ENCODE data around the gene VPS29. TPM values are rescaled to one million over a fixed set of nuclear protein-coding genes. Genes with fewer than 3 reads are reported as not detected.

The VPS29 gene
- polyA plus RNA-seq, 3 donors: 224 to 409 (median 342) TPM

- Mint-ChIP-seq H3K4me1 (peaks cover 32% of the 10 kb centered on the region), H3K9me3 (no peaks in the 10 kb centered on the region), H3K36me3 (peaks cover 40 to 78% of the 10 kb centered on the region in 2 donors), H3K27me3 (ENCODE audit: low read depth in 3 of 3) (no peaks in the 10 kb centered on the region), H3K4me3 (no peak overlapping the region), H3K27ac (peak overlapping the region in 1 of 7 donors; percentile 18)
- TF ChIP-seq CTCF (IDR thresholded peaks at IDR 0.05): no peak
- intact Hi-C loops (cut with micrococcal nuclease): no loop called here
- no peak overlapping the region for H2AFZ ChIP-seq (ENCODE audit: insufficient read depth, low read depth, low read length, poor library complexity, severe bottlenecking)
- no peak overlapping the region for H3K9ac ChIP-seq (ENCODE audit: insufficient read depth, low read length, poor library complexity, severe bottlenecking)
- DNase-seq: no peak
- H3K4me2 ChIP-seq (replicated peaks; ENCODE audit: extremely low read depth, low read length, poor library complexity, severe bottlenecking): no peak overlapping the region
- H3K27ac ChIP-seq (ENCODE audit: low read depth in 1 of 2, low read length in 2 of 2): no peak overlapping the region
- peaks cover 97% of the 10 kb centered on the region for H4K20me1 ChIP-seq (ENCODE audit: insufficient read depth, low read length)
- H3K36me3 ChIP-seq (replicated peaks in 1 of 2; ENCODE audit: control insufficient read depth in 1 of 2, insufficient read depth in 2 of 2, low read length in 2 of 2): peaks cover 54 to 77% of the 10 kb centered on the region in 2 donors
- H3K27me3 ChIP-seq (ENCODE audit: control insufficient read depth in 2 of 2, insufficient read depth in 2 of 2, low read length in 2 of 2): no peaks in the 10 kb centered on the region
- H3K4me1 ChIP-seq (ENCODE audit: control insufficient read depth in 1 of 2, insufficient read depth in 2 of 2, low read length in 2 of 2): peaks cover 26 to 35% of the 10 kb centered on the region in 2 donors
- WGBS (ENCODE audit: insufficient coverage): 100% methylated on average over 1 of the region's 3 CpGs
- H3K79me2 ChIP-seq (ENCODE audit: insufficient read depth, low read length): peaks cover 99% of the 10 kb centered on the region
- no peaks in the 10 kb centered on the region for H3K9me3 ChIP-seq (replicated peaks in 1 of 2; ENCODE audit: control insufficient read depth in 1 of 2, insufficient read depth in 1 of 2, low read length in 2 of 2)
- H3K4me3 ChIP-seq (replicated peaks in 1 of 3; ENCODE audit: low read depth in 2 of 3, low read length in 3 of 3): no peak overlapping the region
Measured at GRCh38 chr12:110444455-110444854, 57.5 kb downstream of the VPS29 start.

Small RNA genes within 50 kb of the gene (small RNA-seq; reads per million reads assigned to genes)
- not detected for gene RF00278 (ENCODE audit: insufficient read length, low read depth)

Other genes with a start within 250 kb of the VPS29 start
- gene ATP2A2, start 220.9 kb downstream of the VPS29 start, polyA plus RNA-seq: 10 to 100 TPM in 1 of 3 donors, 1 to 10 TPM in 2; 4.5 to 83.1 (median 6.9) TPM
- 10 to 100 TPM; 12.9 to 41.6 (median 17.2) TPM for gene ANAPC7, start 98.4 kb downstream of the VPS29 start, polyA plus RNA-seq
- 1,000 to 10,000 TPM in 2 of 3 donors, 100 to 1,000 TPM in 1; 133 to 1,727 (median 1,716) TPM for gene ARPC3, start 51.8 kb downstream of the VPS29 start, polyA plus RNA-seq
- gene GPN3, start 33.9 kb downstream of the VPS29 start, polyA plus RNA-seq: 10 to 100 TPM in 2 of 3 donors, 1 to 10 TPM in 1; 7.3 to 52.4 (median 25.3) TPM
- gene FAM216A, start 33.3 kb downstream of the VPS29 start, polyA plus RNA-seq: 10 to 100 TPM in 1 of 3 donors, 1 to 10 TPM in 2; 5.1 to 10.9 (median 6.2) TPM
- 1 to 10 TPM; 1.1 to 3.0 (median 1.3) TPM for gene RAD9B, start 220 bp upstream of the VPS29 start, polyA plus RNA-seq
- 10 to 100 TPM; 11.6 to 36.5 (median 15.1) TPM for gene PPTC7, start 81.2 kb upstream of the VPS29 start, polyA plus RNA-seq
- 1 to 10 TPM; 4.0 to 6.1 (median 4.5) TPM for gene TCTN1, start 112.0 kb upstream of the VPS29 start, polyA plus RNA-seq
- gene HVCN1, start 187.0 kb upstream of the VPS29 start, polyA plus RNA-seq: 100 to 1,000 TPM; 119 to 167 (median 121) TPM
- 100 to 1,000 TPM in 2 of 3 donors, 10 to 100 TPM in 1; 63.2 to 139 (median 128) TPM for gene PPP1CC, start 240.8 kb upstream of the VPS29 start, polyA plus RNA-seq